K562 (cell line): Measurements from ENCODE around the gene TRMT1. TPM values are rescaled to one million over a fixed set of nuclear protein-coding genes. Genes with fewer than 3 reads are reported as not detected.
A peak's percentile ranks its signal among the peaks of the same experiment; 100 is the strongest.

ENCODE experiments used
- ARHGAP35 ChIP-seq: fragments of 450-650 bp; IDR thresholded peaks from 2 replicates; pipeline ENCODE4 v1.6.1; 2018; ENCODE audit not compliant: partially characterized antibody
- CBX1 ChIP-seq: sonication (generic); IDR thresholded peaks from 2 replicates; pipeline ENCODE4 v1.6.1; 2016; ENCODE audit warnings: antibody characterized with exemption, low read depth, mild to moderate bottlenecking
- CBX2 ChIP-seq: fragments of 200-600 bp; sonication (generic); IDR thresholded peaks from one replicate; pipeline ENCODE4 v1.6.1; 2012; ENCODE audit warnings: mild to moderate bottlenecking, low read length, inconsistent platforms; ENCODE audit not compliant: insufficient read depth, poor library complexity, severe bottlenecking
- CHCHD3 ChIP-seq: fragments of 250-450 bp; sonication (Bioruptor Pico); IDR thresholded peaks from 2 replicates; pipeline ENCODE4 v2.1.2; 2022; ENCODE audit warnings: mild to moderate bottlenecking
- POLR2AphosphoS5 ChIP-seq: IDR thresholded peaks from 2 replicates; pipeline ENCODE4 v1.6.1; 2011; ENCODE audit warnings: mild to moderate bottlenecking, low read depth, low read length, moderate library complexity; ENCODE audit not compliant: control insufficient read depth, insufficient read depth
- ZBTB8A ChIP-seq: fragments of 450-650 bp; IDR thresholded peaks from 2 replicates; pipeline ENCODE4 v1.6.1; 2018; ENCODE audit warnings: mild to moderate bottlenecking, moderate library complexity; ENCODE audit not compliant: partially characterized antibody
- polyA plus RNA-seq, 8 experiments: library from polyadenylated mRNA; depleted of rRNA in 4 of 8; stranded (reverse) in 5 of 8; unstranded in 3 of 8; fragments of >200 nt; fragmentation: Nextera tagmentation in 2 of 8; fragmentation: Illumina TruSeq in 1 of 8; extraction: Ambion mirVana in 2 of 8; extraction: Trizol in 1 of 8; gene quantifications; 2 replicates each; pipeline versions ENCODE4 v1.2.1 to v1.2.3, GENCODE V29; 2011 to 2014; ENCODE audit warnings: inconsistent platforms in 1 of 8, missing spikeins in 1 of 8
- total RNA-seq, 7 experiments: library from RNA; depleted of rRNA in 6 of 7; stranded (reverse); fragments of >200 nt in 6 of 7; fragmentation: Illumina TruSeq in 2 of 7; extraction: Trizol in 2 of 7; gene quantifications; 2 replicates each; pipeline versions ENCODE4 v1.2.1 to v1.2.3, GENCODE V29; 2011 to 2021; ENCODE audit warnings: low replicate concordance in 1 of 7
- TF ChIP-seq, protein P1 (sequence below): fragments of 450-650 bp; IDR thresholded peaks from 2 replicates; pipeline ENCODE4 v1.6.1; 2016; ENCODE audit warnings: mild to moderate bottlenecking, moderate library complexity
- TF ChIP-seq, protein P2 (sequence below): sonication (generic); formaldehyde crosslinking; IDR thresholded peaks from 2 replicates; pipeline ENCODE4 v1.8.0; 2022; ENCODE audit warnings: mild to moderate bottlenecking, missing genetic modification reagents, borderline replicate concordance
- TF ChIP-seq, protein P3 (sequence below): sonication (generic); formaldehyde crosslinking; IDR thresholded peaks from 2 replicates; pipeline ENCODE4 v1.8.1; 2023; ENCODE audit warnings: mild to moderate bottlenecking, missing genetic modification reagents, moderate library complexity
- TF ChIP-seq, protein P4 (sequence below): fragments of 250-450 bp; sonication (Bioruptor Pico); IDR thresholded peaks from 2 replicates; pipeline ENCODE4 v1.8.0; 2021; ENCODE audit warnings: borderline replicate concordance, mild to moderate bottlenecking, moderate library complexity; ENCODE audit not compliant: poor library complexity, severe bottlenecking

TRMT1 gene
- total and polyA plus RNA-seq, 9 of the 15 experiments (the other 6 are each of a cell fraction or from before 2014, with no cell fraction given): 5.8 to 158 (median 54.3) TPM

DNA sequence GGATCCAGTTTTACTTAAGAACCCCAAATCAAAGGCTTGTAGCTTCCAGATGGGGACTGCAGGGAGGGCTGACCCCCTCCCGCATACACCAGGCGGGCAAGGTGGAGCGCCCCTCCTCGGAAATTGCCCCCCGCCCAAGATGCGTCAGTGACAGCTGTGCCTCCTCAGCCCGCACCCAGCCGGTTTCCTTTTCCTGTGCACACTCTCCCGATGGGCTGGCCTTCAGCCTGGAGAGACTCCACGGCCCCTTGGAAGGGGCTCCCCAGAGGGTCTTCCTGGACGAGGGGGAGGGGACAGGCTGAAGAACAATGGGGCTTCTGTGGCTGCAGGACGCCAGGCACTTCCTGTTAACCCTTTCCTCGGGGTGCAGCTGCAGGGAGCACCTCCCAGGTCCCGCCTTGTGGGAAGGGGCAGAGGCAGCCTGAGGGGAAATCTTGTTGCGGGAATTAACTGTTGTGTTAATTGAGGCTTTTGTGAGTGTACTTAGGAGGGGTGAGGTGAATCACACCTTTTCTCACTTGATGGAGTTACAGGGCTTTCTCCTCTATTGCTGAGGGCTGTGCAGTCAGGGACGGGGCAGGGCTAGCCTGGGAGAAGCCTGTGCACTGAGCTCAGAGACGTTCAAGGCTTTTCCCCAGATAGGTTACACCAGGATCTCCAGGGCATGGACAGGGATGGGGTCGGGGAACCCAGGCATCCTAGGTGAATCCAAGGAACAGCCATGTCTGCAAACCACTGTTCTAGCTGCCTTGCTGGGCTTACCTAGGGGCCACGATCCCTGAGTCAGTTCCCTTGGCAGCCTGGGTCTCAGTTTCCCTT is 48.0 kb upstream of the TRMT1 start (continued):
- TF ChIP-seq, protein P1, sequence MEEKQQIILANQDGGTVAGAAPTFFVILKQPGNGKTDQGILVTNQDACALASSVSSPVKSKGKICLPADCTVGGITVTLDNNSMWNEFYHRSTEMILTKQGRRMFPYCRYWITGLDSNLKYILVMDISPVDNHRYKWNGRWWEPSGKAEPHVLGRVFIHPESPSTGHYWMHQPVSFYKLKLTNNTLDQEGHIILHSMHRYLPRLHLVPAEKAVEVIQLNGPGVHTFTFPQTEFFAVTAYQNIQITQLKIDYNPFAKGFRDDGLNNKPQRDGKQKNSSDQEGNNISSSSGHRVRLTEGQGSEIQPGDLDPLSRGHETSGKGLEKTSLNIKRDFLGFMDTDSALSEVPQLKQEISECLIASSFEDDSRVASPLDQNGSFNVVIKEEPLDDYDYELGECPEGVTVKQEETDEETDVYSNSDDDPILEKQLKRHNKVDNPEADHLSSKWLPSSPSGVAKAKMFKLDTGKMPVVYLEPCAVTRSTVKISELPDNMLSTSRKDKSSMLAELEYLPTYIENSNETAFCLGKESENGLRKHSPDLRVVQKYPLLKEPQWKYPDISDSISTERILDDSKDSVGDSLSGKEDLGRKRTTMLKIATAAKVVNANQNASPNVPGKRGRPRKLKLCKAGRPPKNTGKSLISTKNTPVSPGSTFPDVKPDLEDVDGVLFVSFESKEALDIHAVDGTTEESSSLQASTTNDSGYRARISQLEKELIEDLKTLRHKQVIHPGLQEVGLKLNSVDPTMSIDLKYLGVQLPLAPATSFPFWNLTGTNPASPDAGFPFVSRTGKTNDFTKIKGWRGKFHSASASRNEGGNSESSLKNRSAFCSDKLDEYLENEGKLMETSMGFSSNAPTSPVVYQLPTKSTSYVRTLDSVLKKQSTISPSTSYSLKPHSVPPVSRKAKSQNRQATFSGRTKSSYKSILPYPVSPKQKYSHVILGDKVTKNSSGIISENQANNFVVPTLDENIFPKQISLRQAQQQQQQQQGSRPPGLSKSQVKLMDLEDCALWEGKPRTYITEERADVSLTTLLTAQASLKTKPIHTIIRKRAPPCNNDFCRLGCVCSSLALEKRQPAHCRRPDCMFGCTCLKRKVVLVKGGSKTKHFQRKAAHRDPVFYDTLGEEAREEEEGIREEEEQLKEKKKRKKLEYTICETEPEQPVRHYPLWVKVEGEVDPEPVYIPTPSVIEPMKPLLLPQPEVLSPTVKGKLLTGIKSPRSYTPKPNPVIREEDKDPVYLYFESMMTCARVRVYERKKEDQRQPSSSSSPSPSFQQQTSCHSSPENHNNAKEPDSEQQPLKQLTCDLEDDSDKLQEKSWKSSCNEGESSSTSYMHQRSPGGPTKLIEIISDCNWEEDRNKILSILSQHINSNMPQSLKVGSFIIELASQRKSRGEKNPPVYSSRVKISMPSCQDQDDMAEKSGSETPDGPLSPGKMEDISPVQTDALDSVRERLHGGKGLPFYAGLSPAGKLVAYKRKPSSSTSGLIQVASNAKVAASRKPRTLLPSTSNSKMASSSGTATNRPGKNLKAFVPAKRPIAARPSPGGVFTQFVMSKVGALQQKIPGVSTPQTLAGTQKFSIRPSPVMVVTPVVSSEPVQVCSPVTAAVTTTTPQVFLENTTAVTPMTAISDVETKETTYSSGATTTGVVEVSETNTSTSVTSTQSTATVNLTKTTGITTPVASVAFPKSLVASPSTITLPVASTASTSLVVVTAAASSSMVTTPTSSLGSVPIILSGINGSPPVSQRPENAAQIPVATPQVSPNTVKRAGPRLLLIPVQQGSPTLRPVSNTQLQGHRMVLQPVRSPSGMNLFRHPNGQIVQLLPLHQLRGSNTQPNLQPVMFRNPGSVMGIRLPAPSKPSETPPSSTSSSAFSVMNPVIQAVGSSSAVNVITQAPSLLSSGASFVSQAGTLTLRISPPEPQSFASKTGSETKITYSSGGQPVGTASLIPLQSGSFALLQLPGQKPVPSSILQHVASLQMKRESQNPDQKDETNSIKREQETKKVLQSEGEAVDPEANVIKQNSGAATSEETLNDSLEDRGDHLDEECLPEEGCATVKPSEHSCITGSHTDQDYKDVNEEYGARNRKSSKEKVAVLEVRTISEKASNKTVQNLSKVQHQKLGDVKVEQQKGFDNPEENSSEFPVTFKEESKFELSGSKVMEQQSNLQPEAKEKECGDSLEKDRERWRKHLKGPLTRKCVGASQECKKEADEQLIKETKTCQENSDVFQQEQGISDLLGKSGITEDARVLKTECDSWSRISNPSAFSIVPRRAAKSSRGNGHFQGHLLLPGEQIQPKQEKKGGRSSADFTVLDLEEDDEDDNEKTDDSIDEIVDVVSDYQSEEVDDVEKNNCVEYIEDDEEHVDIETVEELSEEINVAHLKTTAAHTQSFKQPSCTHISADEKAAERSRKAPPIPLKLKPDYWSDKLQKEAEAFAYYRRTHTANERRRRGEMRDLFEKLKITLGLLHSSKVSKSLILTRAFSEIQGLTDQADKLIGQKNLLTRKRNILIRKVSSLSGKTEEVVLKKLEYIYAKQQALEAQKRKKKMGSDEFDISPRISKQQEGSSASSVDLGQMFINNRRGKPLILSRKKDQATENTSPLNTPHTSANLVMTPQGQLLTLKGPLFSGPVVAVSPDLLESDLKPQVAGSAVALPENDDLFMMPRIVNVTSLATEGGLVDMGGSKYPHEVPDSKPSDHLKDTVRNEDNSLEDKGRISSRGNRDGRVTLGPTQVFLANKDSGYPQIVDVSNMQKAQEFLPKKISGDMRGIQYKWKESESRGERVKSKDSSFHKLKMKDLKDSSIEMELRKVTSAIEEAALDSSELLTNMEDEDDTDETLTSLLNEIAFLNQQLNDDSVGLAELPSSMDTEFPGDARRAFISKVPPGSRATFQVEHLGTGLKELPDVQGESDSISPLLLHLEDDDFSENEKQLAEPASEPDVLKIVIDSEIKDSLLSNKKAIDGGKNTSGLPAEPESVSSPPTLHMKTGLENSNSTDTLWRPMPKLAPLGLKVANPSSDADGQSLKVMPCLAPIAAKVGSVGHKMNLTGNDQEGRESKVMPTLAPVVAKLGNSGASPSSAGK: no peak
- TF ChIP-seq, protein P2, sequence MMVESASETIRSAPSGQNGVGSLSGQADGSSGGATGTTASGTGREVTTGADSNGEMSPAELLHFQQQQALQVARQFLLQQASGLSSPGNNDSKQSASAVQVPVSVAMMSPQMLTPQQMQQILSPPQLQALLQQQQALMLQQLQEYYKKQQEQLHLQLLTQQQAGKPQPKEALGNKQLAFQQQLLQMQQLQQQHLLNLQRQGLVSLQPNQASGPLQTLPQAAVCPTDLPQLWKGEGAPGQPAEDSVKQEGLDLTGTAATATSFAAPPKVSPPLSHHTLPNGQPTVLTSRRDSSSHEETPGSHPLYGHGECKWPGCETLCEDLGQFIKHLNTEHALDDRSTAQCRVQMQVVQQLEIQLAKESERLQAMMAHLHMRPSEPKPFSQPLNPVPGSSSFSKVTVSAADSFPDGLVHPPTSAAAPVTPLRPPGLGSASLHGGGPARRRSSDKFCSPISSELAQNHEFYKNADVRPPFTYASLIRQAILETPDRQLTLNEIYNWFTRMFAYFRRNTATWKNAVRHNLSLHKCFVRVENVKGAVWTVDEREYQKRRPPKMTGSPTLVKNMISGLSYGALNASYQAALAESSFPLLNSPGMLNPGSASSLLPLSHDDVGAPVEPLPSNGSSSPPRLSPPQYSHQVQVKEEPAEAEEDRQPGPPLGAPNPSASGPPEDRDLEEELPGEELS (CRISPR knock-in tag): no peak
- TF ChIP-seq CBX2: no peak
- TF ChIP-seq, protein P3, sequence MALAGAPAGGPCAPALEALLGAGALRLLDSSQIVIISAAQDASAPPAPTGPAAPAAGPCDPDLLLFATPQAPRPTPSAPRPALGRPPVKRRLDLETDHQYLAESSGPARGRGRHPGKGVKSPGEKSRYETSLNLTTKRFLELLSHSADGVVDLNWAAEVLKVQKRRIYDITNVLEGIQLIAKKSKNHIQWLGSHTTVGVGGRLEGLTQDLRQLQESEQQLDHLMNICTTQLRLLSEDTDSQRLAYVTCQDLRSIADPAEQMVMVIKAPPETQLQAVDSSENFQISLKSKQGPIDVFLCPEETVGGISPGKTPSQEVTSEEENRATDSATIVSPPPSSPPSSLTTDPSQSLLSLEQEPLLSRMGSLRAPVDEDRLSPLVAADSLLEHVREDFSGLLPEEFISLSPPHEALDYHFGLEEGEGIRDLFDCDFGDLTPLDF (CRISPR knock-in tag): no peak
- TF ChIP-seq CBX1: 0 out of 2 replicates have a peak, but pooled peaks have one; percentile 55
- no peak for TF ChIP-seq ZBTB8A
- no peak for TF ChIP-seq POLR2AphosphoS5
- no peak for TF ChIP-seq CHCHD3 (CRISPR knock-in tag)
- TF ChIP-seq ARHGAP35: no peak
- TF ChIP-seq, protein P4, sequence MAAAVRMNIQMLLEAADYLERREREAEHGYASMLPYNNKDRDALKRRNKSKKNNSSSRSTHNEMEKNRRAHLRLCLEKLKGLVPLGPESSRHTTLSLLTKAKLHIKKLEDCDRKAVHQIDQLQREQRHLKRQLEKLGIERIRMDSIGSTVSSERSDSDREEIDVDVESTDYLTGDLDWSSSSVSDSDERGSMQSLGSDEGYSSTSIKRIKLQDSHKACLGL: no peak
